ENCODE measurements around the gene IFNAR1.

IFNAR1 gene

DNA sequence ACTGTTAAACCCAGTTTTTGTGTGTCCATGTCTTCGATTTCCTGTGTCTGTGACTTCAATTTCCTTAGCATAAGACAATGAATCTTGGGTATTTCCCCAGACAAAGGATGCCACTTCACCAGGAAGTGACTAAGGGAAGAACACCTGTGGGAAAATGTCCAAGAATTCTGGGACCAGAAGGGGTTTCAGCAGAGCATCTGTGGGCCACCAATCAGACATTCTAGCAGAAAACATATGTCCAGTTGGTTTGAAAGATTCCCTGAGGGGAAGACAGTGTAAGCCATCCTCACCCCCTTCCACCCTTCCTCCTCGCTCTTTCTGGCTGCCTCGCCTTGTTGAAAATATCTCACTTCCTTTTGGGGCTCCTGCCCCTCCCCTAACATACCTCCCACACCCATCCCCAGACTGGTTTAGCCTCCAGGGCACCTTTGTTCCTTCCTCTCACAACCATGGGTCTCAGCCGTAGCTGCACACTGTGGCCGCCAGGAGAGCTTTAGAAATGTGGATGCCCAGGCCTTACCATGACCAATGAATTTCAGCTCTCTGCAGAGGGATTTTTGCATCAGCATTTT is 25.5 kb upstream of the IFNAR1 start:
- TF ChIP-seq, protein P1, sequence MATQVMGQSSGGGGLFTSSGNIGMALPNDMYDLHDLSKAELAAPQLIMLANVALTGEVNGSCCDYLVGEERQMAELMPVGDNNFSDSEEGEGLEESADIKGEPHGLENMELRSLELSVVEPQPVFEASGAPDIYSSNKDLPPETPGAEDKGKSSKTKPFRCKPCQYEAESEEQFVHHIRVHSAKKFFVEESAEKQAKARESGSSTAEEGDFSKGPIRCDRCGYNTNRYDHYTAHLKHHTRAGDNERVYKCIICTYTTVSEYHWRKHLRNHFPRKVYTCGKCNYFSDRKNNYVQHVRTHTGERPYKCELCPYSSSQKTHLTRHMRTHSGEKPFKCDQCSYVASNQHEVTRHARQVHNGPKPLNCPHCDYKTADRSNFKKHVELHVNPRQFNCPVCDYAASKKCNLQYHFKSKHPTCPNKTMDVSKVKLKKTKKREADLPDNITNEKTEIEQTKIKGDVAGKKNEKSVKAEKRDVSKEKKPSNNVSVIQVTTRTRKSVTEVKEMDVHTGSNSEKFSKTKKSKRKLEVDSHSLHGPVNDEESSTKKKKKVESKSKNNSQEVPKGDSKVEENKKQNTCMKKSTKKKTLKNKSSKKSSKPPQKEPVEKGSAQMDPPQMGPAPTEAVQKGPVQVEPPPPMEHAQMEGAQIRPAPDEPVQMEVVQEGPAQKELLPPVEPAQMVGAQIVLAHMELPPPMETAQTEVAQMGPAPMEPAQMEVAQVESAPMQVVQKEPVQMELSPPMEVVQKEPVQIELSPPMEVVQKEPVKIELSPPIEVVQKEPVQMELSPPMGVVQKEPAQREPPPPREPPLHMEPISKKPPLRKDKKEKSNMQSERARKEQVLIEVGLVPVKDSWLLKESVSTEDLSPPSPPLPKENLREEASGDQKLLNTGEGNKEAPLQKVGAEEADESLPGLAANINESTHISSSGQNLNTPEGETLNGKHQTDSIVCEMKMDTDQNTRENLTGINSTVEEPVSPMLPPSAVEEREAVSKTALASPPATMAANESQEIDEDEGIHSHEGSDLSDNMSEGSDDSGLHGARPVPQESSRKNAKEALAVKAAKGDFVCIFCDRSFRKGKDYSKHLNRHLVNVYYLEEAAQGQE (IDR thresholded peaks at IDR 0.05; ENCODE audit: insufficient read depth in 1 of 2, low read depth in 2 of 2, low read length in 2 of 2): no peak
- TF ChIP-seq POLR2AphosphoS5 (IDR thresholded peaks at IDR 0.05; ENCODE audit: low read depth, low read length) (no peak), FOXP2 (optimal IDR thresholded peaks at IDR 0.05; ENCODE audit: borderline replicate concordance, extremely low read depth, extremely low read length, insufficient read depth) (no peak), TAF1 (IDR thresholded peaks at IDR 0.05; ENCODE audit: borderline replicate concordance, insufficient read depth, low read length) (no peak), SIN3A (IDR thresholded peaks at IDR 0.05; ENCODE audit: borderline replicate concordance, insufficient read depth, low read length) (no peak)

DNA sequence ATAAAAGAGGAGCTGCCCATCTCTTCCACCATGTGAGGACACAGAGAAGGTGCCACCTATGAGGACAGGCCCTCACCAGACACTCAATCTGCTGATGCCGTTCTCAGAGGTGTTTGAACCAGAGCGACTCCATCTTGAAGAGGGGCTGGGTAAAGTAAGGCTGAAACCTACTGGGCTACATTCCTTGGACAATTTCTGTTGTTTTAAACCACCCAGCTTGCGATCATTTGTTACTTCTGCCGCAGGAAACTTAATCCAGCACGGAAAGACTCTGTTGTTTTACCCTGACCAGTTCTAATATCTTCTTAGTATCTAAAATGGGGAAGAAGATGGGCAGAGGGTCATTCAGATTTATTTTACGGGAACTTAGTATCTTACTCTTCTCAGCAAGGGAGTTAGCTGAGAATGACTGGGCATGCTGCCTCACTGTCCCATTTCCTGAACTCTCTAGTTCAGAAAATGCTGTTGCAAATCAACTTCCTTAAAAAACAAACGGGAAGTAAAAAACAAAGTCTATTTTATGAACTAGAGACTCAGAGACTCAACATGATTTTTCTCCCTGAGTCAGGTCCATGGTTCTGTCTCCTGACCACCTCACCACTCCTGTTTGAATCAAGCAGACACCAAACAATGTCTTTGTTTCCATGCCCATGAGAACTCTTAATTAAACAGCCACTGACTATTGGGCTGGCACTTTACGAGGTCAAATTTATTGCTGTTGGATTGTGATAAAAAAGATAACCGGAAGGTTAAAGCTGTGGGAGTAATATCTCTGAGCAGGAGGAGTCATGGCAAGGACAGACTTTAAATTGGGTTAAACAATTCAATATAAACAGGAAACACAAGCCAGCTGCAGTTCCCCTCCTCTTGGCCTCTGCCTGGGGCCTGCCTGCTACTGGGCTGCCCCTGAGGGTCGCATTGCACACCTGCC is 23.8 kb upstream of the IFNAR1 start:
- TF ChIP-seq FOXP2 (optimal IDR thresholded peaks at IDR 0.05; ENCODE audit: borderline replicate concordance, extremely low read depth, extremely low read length, insufficient read depth) (peak; percentile 81), SIN3A (IDR thresholded peaks at IDR 0.05; ENCODE audit: borderline replicate concordance, insufficient read depth, low read length) (peak; percentile 40; the same call in 1 of the 2 replicates), TAF1 (IDR thresholded peaks at IDR 0.05; ENCODE audit: borderline replicate concordance, insufficient read depth, low read length) (no peak), POLR2AphosphoS5 (IDR thresholded peaks at IDR 0.05; ENCODE audit: low read depth, low read length) (0 out of 2 replicates have a peak, but pooled peaks have one; percentile 32)
- TF ChIP-seq, protein P1 (IDR thresholded peaks at IDR 0.05; ENCODE audit: insufficient read depth in 1 of 2, low read depth in 2 of 2, low read length in 2 of 2): 0 out of 4 replicates have a peak, but pooled peaks of 1 of the 2 experiments have one; percentile 20

DNA sequence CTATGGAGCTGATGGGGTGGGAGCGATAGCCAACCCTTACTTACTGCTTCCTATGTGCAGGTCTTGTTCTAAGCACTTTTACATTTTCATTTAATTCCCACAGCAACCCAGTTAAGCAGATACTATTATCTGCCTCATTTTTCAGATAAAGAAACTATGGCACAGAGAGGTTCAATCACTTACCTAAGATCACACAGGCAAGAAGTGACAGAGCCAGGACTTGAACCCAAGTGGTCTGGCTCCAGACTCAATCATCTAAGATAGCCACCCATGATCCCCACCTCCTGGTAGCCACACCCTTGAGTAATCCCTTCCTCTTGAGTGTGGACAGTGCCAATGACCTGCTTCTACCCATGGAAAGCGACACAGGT is 23.2 kb upstream of the IFNAR1 start:
- TF ChIP-seq POLR2AphosphoS5 (IDR thresholded peaks at IDR 0.05; ENCODE audit: low read depth, low read length) (no peak), FOXP2 (optimal IDR thresholded peaks at IDR 0.05; ENCODE audit: borderline replicate concordance, extremely low read depth, extremely low read length, insufficient read depth) (no peak)

DNA sequence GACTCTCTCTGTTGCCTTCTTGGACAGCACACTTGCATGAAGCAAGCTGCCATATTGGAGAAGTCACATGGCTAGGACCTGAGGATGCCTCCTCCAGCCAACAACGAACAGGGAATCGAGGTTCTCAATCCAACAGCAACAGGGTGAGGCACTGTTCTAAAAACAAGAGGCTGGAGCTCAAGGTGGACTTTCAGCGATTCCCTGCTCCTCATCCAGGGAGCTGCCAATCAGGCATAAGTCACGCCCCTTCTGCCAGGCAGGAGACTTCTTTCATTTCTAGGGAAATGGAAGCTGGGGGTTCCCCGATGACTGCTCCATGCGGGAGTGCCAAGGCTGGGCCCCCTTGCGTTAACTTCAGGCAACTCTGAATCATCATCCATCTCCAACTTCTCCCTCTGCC is 22.7 kb upstream of the IFNAR1 start:
- no peak for TF ChIP-seq POLR2AphosphoS5 (IDR thresholded peaks at IDR 0.05; ENCODE audit: low read depth, low read length)
- TF ChIP-seq SIN3A (IDR thresholded peaks at IDR 0.05; ENCODE audit: borderline replicate concordance, insufficient read depth, low read length): no peak
- TF ChIP-seq, protein P1 (IDR thresholded peaks at IDR 0.05; ENCODE audit: insufficient read depth in 1 of 2, low read depth in 2 of 2, low read length in 2 of 2): no peak
- no peak for TF ChIP-seq TAF1 (IDR thresholded peaks at IDR 0.05; ENCODE audit: borderline replicate concordance, insufficient read depth, low read length)
- TF ChIP-seq FOXP2 (optimal IDR thresholded peaks at IDR 0.05; ENCODE audit: borderline replicate concordance, extremely low read depth, extremely low read length, insufficient read depth): no peak

DNA sequence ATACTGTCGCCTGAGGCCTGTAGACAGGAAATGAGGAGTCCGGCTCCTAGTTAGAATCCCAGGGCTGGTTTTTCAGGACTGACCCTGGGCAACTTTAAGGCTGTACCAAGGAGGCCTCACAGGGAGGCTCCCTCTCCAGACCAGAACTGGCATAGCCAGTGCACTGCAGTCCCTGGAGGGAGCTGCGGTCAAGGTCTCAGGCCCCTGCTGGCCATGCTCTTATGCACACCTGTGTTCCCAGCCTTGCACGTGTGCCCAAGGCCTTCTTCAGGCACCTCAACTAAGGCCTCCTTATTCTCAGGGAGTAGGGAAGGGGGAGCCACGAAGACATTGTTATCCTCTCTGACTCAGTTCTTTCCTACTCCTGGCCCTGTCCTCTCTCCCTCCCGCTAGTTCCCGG is 22.0 kb upstream of the IFNAR1 start:
- TF ChIP-seq TAF1 (IDR thresholded peaks at IDR 0.05; ENCODE audit: borderline replicate concordance, insufficient read depth, low read length) (no peak), SIN3A (IDR thresholded peaks at IDR 0.05; ENCODE audit: borderline replicate concordance, insufficient read depth, low read length) (no peak)

DNA sequence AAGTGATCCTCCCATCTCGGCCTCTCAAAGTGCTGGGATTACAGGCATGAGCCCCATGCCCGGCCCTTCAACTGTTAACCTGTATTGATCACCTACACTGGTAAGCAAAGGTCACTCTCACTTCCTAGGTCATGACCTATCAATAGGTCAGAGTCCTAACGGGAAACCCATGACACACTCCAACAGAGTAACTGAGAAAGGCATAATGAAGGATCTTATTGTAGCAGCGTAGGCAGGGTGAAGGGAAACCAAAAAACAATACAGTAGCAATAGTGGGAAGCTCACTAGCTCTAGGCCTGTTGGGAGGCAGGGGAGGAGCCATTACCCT is 19.5 kb upstream of the IFNAR1 start:
- TF ChIP-seq POLR2AphosphoS5 (IDR thresholded peaks at IDR 0.05; ENCODE audit: low read depth, low read length) (no peak), SIN3A (IDR thresholded peaks at IDR 0.05; ENCODE audit: borderline replicate concordance, insufficient read depth, low read length) (no peak), TAF1 (IDR thresholded peaks at IDR 0.05; ENCODE audit: borderline replicate concordance, insufficient read depth, low read length) (no peak), FOXP2 (optimal IDR thresholded peaks at IDR 0.05; ENCODE audit: borderline replicate concordance, extremely low read depth, extremely low read length, insufficient read depth) (no peak)
- TF ChIP-seq, protein P1 (IDR thresholded peaks at IDR 0.05; ENCODE audit: insufficient read depth in 1 of 2, low read depth in 2 of 2, low read length in 2 of 2): no peak
